Activated CD4-positive, CD25-positive, alpha-beta regulatory T cell treated with anti-CD3 and anti-CD28 coated beads, Interleukin-2, amount 50 U/mL, for 24 hours (primary cell): ENCODE measurements around the gene LPP.
A peak's percentile ranks its signal among the peaks of the same experiment; 100 is the strongest.

Source experiments
- ATAC-seq, 2 donors: fragments of 150-1000 bp; cut with Tn5 transposase; one replicate each; pipeline ENCODE4 v1.10.0; 2021; ENCODE audit warnings: mild to moderate bottlenecking in 1 of 2, moderate library complexity in 1 of 2

Gene LPP

GRCh38 chr3:188489639-188490405 is 335.9 kb downstream of the LPP start:
- ATAC-seq = no peak

DNA sequence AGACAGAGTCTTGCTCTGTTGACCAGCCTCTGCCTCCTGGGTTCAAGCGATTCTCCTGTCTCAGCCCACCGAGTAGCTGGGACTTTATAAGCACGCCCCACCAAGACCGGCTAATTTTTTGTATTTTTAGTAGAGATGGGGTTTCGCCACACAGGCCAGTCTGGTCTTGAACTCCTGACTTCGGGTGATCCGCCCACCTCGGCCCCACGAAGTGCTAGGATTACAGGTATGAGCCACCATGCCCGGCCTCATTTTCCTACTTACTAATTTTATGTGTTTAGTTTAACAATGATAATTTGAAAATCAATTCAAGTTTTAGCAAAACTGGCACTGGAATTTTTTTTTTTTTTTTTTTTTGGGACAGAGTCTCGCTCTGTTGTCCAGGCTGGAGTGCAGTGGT is 336.5 kb downstream of the LPP start:
- no peak for ATAC-seq

- no peak for ATAC-seq
Measured at GRCh38 chr3:188491276-188491687, 337.3 kb downstream of the LPP start.

GRCh38 chr3:188496390-188496789 is 342.4 kb downstream of the LPP start:
- ATAC-seq = no peak

DNA sequence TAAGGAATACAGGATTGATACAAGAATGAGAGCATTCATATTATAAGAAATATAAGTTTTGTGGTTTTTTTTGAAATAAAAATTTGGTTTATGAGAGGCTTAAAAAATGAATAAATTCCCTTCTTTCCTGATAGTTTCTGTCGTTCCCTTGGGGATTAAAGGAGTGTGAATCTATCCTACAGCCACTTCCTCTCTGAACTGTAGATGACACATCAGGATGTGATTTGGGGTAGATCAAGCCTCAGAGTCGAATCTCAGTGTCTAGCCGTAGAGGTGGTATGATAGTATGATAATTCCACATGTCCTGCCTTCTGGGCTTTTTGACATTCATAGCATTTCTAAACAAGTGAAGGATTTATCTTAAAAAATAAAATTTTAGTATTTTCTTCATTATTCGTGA is 343.1 kb downstream of the LPP start:
- ATAC-seq = no peak

DNA sequence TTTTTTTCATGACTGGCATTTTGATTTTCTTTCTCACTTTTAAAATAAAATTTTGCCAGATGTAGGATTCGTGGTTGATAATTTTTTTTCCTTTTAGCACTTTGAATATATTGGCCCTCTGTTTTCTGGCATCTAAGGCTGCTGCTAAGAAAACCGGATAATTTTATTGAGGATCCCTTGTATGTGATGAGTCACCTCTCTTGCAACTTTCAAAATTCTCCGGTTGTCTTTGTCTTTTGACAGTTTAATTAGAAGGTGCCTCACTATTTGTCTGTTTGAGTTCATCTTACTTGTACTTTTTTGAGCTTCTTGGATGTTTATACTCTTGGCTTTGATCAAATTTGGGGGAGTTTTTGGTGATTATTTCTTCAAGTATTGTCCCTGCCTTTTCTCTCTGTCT is 349.7 kb downstream of the LPP start:
- ATAC-seq = no peak

GRCh38 chr3:188505151-188505550 is 351.2 kb downstream of the LPP start:
- ATAC-seq = no peak

GRCh38 chr3:188505911-188506310 is 352.0 kb downstream of the LPP start:
- no peak for ATAC-seq

- no peak for ATAC-seq
Measured at GRCh38 chr3:188506446-188506845, 352.5 kb downstream of the LPP start.

- no peak for ATAC-seq
Measured at GRCh38 chr3:188507244-188507720, 353.3 kb downstream of the LPP start.

GRCh38 chr3:188508454-188508853 is 354.5 kb downstream of the LPP start:
- ATAC-seq = no peak

DNA sequence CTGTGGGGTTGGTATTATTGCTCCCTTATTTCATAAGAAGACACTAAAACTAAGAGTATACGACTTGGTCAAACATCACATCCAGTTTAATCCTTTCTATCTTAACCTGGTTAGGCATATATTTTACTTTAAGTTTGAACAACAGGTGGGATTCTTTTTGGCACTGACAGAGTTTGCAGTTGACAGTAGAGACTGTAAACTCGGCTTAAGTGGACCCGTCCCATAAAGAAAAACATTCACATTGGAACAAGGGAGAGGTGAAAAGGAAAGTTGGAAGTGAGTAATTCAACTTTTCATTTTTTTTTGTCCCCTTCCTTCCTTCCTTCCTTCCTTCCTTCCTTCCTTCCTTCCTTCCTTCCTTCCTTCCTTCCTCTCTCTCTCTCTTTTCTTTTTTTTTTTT is 355.4 kb downstream of the LPP start:
- no peak for ATAC-seq

DNA sequence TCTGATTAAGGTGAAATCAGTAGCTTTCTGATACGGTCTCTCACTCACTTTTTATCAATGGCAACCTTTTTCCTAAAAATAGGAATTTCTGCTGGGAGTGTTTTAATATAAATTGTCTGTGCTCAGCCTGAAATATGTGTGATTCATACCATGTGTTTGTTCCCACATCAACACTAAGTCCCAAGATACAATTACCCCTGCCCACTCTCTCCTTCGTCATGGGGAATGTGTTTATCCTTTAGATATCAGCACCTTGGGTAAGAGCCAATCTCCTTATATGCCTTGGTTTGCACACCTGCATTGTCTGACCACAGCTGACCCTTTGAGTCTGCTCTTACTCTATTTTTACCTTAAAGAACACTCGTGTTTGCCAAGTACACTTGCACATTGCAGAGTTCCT is 356.4 kb downstream of the LPP start:
- no peak for ATAC-seq

- ATAC-seq = no peak
Measured at GRCh38 chr3:188513662-188514328, 359.8 kb downstream of the LPP start.

DNA sequence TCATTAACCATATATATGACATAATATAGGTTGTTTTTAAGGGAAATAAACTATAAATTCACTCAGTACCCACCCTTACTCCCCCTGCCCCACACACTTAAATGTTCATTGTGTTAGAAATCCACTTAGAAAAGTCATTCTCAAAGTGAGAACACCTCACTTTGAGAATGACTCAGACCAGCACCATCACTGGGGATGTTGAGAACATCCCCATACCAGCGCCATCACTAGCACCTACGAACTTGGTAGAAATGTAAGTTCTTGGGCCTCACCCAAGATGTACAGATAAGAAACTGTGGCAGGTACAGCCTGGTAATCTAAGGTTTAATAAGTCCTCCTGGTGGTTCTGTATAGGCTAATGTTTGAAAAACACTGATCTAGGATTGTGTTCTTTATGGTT is 362.6 kb downstream of the LPP start:
- peak; percentile 76 to 94 for ATAC-seq

- ATAC-seq = no peak
Measured at GRCh38 chr3:188518416-188518815, 364.5 kb downstream of the LPP start.

- no peak for ATAC-seq
Measured at GRCh38 chr3:188518835-188519452, 365.0 kb downstream of the LPP start.

DNA sequence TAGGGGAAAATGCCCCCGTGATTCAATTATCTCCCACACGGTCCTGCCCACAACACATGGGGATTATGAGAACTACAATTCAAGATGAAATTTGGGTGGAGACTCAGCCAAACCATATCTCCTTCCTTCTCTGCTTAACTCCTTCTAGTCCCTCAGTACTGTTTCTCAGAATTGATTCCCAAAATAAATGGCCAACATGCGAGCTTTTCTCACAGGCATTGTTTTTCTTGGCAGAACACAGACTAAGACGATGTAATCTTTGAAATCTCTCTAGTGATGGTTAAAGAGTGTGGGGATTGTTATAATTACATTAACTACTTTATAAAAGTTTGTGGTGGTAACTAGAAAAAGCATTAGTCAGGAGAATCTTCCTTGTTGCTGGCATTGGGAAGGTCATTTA is 366.5 kb downstream of the LPP start:
- no peak for ATAC-seq

DNA sequence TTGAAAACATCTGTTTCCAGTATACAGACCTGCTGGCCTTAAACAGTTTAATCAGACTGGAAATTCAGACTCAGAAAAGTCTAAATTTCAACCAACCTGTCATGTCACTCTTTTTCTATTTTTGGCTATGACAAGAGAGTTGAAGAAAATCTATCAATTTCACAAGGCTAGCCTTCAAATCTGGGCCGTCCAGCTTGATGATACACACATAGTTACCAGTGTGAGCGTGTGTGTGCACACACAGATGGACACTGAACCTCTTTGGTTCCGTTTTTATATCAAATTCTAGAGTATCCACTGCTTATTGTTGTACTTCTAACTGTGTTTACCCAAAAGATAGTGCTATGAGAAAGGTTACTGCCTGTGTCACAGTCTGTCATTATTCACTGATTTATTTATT is 368.2 kb downstream of the LPP start:
- no peak for ATAC-seq

DNA sequence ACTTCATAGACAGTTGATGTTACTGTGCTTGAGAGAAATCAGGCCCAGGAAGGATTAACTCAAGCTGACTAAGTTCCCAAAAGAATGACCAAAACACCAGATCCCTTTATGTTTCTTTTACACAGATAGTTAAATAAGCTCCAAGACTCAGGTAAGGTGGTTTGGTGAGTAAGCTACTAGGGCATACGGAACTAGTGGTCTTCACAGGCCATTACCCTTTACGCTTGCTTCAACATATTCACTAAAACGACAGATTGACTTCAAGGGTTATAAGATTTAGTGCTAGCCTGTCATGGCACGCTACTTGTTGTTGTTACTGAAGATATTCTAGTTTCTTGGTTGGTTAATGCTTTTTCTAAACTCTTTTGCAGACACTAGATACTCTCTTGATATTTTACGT is 369.3 kb downstream of the LPP start:
- no peak for ATAC-seq

DNA sequence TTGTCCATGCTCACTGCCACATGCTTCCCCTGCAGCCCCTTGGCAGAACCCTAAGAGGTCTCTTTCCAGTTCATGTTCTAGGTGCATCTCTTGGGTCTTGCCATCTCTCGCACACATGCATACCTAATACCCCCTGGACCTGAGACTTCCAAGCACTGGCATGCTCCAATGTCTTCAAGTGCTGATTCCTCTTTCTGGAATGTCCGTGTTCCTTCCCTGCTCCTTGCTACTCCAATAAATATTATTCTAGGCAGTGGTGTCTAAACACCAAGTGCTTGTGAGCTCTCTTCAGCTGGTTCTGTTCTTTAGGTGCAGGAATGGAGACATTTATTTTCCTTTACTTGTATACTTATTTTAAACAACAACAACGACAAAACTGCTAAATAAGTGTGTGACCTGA is 370.1 kb downstream of the LPP start:
- no peak for ATAC-seq

DNA sequence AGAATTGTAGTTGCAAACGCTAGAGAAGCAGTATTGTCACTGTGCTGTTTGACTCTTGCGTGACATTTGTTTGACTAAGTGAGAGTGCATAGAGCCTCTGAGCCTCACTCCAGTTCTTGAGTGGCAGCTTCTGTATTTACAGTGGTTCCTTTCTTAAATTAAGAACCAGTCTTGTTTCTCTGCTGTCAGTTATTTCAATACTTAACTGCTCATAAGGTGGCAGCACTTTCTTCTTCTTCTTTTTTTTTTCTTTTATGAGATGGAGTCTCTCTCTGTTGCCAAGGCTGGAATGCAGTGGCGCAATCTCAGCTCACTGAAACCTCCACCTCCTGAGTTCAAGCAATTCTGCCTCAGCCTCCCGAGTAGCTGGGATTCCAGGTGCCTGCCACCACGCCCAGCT is 372.1 kb downstream of the LPP start:
- no peak for ATAC-seq

DNA sequence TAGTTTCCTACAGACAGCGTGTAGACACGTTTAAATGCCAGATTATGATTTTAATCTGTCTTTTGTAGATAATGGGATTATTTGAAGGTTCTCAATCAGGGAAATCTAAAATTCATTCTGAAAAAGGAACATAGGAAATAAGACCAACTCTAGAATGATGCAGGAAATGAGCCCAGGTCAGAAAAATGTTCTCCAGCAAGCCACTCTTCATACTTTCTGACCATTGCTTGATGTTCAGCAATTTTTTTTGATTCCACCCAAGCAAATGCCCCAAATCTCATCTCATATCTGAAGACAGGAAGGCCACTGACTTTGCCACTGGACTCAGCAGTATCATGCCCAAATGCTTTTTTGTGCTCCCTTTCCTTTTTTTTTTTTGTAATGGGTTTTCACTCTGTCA is 373.4 kb downstream of the LPP start:
- ATAC-seq = no peak

DNA sequence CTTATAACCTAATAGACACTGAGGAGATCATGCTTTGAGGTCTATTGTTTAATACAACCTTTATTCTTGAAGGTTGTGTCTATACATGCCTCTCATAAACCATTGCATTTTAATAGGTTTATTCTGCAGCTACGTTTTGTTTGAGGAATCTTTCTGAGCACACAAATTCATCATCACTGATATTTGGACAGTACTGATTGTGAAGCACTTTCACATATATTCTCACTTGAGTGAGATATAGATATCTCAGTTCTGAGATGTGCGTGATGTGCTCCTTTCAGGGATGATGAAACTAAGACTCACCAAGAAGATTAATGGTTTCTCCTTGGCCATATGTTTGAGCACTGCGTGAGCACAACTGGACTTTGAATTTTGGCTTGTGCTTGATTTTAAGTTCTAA is 374.4 kb downstream of the LPP start:
- no peak for ATAC-seq
